ENCODE measurements around the gene NR6A1. TPM values are rescaled to one million over a fixed set of nuclear protein-coding genes. Genes with fewer than 3 reads are reported as not detected.

NR6A1 gene
- total RNA-seq, 1 donor from 2014 or later, result 2.3 TPM

DNA sequence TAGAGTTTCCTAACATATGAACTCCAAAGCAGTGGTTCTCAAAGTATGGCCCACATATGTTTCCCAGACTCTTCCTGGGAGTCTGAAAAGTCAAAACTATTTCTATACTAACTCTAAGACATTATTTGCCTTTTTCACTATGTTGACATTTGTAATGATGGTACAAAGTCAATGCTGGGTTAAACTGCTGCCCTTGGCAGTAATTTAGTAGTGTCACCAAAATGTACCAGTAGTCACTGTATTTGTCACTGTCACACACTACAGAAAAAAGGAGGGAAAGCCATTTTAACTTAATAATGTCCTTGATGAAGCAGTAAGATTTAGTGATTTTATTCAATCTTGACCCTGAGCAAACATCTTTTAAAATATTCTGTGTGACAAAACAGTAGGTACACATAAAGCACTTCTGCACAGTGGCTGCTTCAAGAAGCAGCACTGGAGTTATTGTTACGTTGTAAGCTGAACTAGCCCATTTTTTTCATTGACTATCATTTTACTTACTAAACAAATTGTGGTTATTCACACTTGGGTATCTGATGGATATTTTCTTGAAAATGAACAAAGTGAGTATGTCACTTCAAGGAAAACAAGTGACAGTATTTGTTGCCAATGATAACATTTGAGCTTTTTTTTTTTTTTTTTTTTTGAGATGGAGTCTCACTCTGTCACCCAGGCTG is 90.3 kb downstream of the NR6A1 start:
- H3K4me3 Mint-ChIP-seq, result no peak overlapping the region
- no peaks in the 10 kb centered on the region for H3K36me3 Mint-ChIP-seq (ENCODE audit: low read depth)
- intact Hi-C loops (cut with micrococcal nuclease), result no loop called here
- H3K9me3 Mint-ChIP-seq, result no peaks in the 10 kb centered on the region
- no peaks in the 10 kb centered on the region for H3K4me1 Mint-ChIP-seq
- no peak overlapping the region for H3K27ac Mint-ChIP-seq
- H3K27me3 Mint-ChIP-seq, result peaks cover 19% of the 10 kb centered on the region
- DNase-seq, result no peak

GRCh38 chr9:124680049-124680448 is 91.1 kb downstream of the NR6A1 start:
- H3K36me3 Mint-ChIP-seq (ENCODE audit: low read depth), result no peaks in the 10 kb centered on the region
- H3K9me3 Mint-ChIP-seq, result no peaks in the 10 kb centered on the region
- peaks cover 17% of the 10 kb centered on the region for H3K27me3 Mint-ChIP-seq
- DNase-seq, result no peak
- intact Hi-C loops (cut with micrococcal nuclease), result no loop called here
- H3K4me3 Mint-ChIP-seq, result no peak overlapping the region
- no peaks in the 10 kb centered on the region for H3K4me1 Mint-ChIP-seq
- no peak overlapping the region for H3K27ac Mint-ChIP-seq

DNA sequence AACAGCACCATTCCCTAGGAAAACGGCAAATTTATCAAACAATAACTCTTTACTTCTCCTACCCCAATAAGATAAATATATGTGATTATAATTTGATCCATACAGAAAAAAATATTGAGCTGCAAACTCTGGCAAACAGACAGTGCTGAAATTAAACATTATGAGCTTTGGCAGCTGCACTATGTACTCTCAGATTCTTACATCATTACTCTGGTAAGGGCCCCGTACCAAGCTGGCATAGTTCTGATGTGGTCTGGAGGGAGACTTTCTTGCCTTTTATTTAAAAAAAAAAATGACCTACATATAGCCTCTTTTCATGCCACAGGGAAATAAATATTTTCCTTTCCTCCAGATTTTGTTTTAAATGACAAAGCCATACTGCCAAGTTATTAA is 95.0 kb downstream of the NR6A1 start:
- peaks cover 17% of the 10 kb centered on the region for H3K27me3 Mint-ChIP-seq
- intact Hi-C loops (cut with micrococcal nuclease), result no loop called here
- no peak for DNase-seq
- H3K4me1 Mint-ChIP-seq, result peaks cover 12% of the 10 kb centered on the region
- no peak overlapping the region for H3K27ac Mint-ChIP-seq
- no peak overlapping the region for H3K4me3 Mint-ChIP-seq
- H3K9me3 Mint-ChIP-seq, result no peaks in the 10 kb centered on the region
- no peaks in the 10 kb centered on the region for H3K36me3 Mint-ChIP-seq (ENCODE audit: low read depth)

DNA sequence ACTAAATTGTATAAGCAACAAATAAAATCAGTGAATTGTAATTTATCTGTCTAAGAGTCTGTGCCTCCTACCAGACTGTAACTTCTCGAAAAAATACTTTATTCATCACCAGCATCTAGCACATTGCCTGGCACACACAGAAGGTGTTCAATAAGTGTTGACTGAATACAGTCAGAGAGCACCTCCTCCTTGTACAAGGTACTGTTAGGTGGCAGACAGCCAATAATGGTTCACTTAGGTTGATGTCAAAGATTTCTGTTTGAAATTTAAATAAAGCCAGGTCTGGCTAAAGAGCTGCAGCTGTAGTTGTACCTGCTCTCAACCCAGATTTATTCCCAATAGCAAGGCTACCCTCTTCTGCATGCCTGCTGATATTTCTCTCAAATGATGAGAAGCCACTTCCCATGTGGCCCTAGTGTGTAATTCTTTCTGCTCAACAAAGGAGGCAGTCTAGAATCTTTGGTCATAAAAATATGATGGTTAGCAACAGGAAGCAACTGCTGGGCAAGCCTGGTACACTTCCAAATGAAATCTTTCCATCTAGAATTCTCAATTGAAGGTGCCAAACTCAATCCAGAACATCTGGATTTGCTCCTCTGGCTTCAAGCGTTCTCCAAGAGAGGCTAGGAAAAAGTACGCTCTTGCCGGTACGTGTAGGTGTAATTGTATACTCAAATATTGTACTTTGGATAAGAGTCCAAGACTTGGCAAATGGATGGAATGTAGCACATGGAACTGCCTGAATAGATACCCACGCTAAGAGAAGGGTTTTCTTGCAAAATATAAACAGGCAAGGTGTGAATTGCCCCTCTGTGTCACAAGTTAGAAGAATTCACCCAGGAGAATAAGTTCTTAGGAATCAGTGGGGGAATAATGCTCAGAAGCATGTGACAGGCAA is 95.6 kb downstream of the NR6A1 start:
- DNase-seq, result no peak
- Mint-ChIP-seq H3K36me3 (ENCODE audit: low read depth) (no peaks in the 10 kb centered on the region), H3K27me3 (peaks cover 16% of the 10 kb centered on the region), H3K4me1 (peaks cover 12% of the 10 kb centered on the region), H3K9me3 (no peaks in the 10 kb centered on the region), H3K4me3 (no peak overlapping the region), H3K27ac (no peak overlapping the region)
- intact Hi-C loops (cut with micrococcal nuclease), result no loop called here

DNA sequence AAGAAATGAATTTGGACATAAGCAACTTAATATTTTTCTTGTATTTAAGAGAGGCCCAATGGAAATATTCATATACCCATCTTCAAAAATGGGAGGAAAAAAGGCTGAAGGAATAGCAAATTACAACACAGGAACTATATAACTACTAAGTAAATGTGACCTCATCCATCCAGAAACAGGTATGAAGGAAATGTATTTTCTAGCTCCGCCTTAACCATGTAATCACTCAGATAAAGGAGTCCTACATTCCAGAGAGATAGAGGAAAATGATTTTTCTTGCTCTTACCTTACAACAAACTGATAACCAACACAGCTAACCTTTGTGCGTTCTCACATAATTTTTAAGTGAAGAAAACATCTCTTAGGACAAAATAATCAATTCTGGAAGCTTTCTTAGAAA is 96.5 kb downstream of the NR6A1 start:
- H3K27me3 Mint-ChIP-seq, result peaks cover 16% of the 10 kb centered on the region
- intact Hi-C loops (cut with micrococcal nuclease), result no loop called here
- peaks cover 12% of the 10 kb centered on the region for H3K4me1 Mint-ChIP-seq
- H3K27ac Mint-ChIP-seq, result no peak overlapping the region
- no peaks in the 10 kb centered on the region for H3K9me3 Mint-ChIP-seq
- H3K4me3 Mint-ChIP-seq, result no peak overlapping the region
- H3K36me3 Mint-ChIP-seq (ENCODE audit: low read depth), result no peaks in the 10 kb centered on the region
- DNase-seq, result no peak

DNA sequence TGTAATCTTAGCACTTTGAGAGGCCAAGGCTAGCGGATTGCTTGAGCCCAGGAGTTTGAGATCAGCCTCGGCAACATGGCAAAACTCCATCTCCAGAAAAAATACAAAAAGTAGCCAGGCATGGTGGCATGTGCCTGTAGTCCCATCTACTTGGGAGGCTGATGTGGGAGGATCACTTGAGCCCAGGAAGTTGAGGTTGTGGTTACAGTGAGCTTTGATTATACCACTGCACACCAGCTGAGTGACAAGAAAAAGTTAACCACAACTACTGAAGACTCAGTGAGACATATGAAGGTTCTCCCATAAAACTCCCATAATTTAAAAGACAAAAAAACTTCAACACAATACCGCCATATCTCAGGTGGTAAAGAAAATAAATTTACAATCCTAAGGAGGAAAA is 98.0 kb downstream of the NR6A1 start:
- Mint-ChIP-seq H3K4me3 (no peak overlapping the region), H3K27me3 (peaks cover 16% of the 10 kb centered on the region), H3K36me3 (ENCODE audit: low read depth) (no peaks in the 10 kb centered on the region), H3K27ac (no peak overlapping the region), H3K4me1 (peaks cover 12% of the 10 kb centered on the region), H3K9me3 (no peaks in the 10 kb centered on the region)
- intact Hi-C loops (cut with micrococcal nuclease), result no loop called here
- DNase-seq, result peak; percentile 60

DNA sequence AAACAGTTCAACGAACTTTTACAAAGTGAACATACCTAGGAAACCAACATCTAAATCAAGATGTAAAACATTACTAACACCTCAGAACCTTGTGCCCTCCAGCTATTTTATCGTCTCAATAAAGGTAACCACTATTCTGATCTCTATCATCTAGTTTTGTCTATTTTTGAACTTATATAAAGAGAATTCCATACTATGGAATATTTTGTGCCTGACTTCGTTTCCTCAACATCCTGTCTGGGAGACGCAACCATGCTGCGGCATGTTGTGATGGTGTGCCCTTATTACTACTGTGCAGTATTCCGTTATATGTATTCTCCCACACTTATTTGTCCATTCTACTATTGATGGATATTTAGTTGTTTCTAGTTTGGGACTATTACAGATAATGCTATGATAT is 99.2 kb downstream of the NR6A1 start:
- H3K27ac Mint-ChIP-seq, result no peak overlapping the region
- intact Hi-C loops (cut with micrococcal nuclease), result no loop called here
- H3K27me3 Mint-ChIP-seq, result peaks cover 14% of the 10 kb centered on the region
- no peaks in the 10 kb centered on the region for H3K36me3 Mint-ChIP-seq (ENCODE audit: low read depth)
- peaks cover 12% of the 10 kb centered on the region for H3K4me1 Mint-ChIP-seq
- DNase-seq, result no peak
- no peaks in the 10 kb centered on the region for H3K9me3 Mint-ChIP-seq
- H3K4me3 Mint-ChIP-seq, result no peak overlapping the region

DNA sequence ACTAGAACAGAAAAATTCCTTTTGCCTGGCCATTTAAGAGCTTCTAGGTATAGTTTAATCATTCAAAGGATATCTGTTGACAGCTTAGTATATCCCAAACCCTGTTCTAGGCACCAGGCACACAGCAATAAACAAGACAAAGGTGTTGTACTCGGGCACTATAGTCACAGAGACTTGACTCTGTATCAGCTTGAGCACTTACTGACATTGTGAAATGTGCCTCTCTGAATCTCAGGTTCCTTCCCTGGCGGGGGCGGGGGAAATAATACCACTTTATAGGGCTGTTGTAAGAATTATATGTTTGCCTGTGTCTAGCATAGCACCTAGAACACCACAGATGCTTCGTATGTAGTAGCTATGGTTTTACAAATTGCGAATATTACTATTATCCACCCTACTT is 104.5 kb downstream of the NR6A1 start:
- no peaks in the 10 kb centered on the region for H3K9me3 Mint-ChIP-seq
- H3K4me3 Mint-ChIP-seq, result no peak overlapping the region
- H3K36me3 Mint-ChIP-seq (ENCODE audit: low read depth), result no peaks in the 10 kb centered on the region
- no peak overlapping the region for H3K27ac Mint-ChIP-seq
- H3K27me3 Mint-ChIP-seq, result peaks cover 6% of the 10 kb centered on the region
- no peaks in the 10 kb centered on the region for H3K4me1 Mint-ChIP-seq
- intact Hi-C loops (cut with micrococcal nuclease), result no loop called here
- no peak for DNase-seq

- Mint-ChIP-seq H3K4me3 (no peak overlapping the region), H3K27me3 (peaks cover 6% of the 10 kb centered on the region), H3K27ac (no peak overlapping the region), H3K9me3 (no peaks in the 10 kb centered on the region), H3K36me3 (ENCODE audit: low read depth) (no peaks in the 10 kb centered on the region), H3K4me1 (no peaks in the 10 kb centered on the region)
- intact Hi-C loops (cut with micrococcal nuclease), result no loop called here
- no peak for DNase-seq
Observed at GRCh38 chr9:124665391-124666058, 105.6 kb downstream of the NR6A1 start.

GRCh38 chr9:124664143-124664542 is 107.0 kb downstream of the NR6A1 start:
- no peaks in the 10 kb centered on the region for H3K36me3 Mint-ChIP-seq (ENCODE audit: low read depth)

DNA sequence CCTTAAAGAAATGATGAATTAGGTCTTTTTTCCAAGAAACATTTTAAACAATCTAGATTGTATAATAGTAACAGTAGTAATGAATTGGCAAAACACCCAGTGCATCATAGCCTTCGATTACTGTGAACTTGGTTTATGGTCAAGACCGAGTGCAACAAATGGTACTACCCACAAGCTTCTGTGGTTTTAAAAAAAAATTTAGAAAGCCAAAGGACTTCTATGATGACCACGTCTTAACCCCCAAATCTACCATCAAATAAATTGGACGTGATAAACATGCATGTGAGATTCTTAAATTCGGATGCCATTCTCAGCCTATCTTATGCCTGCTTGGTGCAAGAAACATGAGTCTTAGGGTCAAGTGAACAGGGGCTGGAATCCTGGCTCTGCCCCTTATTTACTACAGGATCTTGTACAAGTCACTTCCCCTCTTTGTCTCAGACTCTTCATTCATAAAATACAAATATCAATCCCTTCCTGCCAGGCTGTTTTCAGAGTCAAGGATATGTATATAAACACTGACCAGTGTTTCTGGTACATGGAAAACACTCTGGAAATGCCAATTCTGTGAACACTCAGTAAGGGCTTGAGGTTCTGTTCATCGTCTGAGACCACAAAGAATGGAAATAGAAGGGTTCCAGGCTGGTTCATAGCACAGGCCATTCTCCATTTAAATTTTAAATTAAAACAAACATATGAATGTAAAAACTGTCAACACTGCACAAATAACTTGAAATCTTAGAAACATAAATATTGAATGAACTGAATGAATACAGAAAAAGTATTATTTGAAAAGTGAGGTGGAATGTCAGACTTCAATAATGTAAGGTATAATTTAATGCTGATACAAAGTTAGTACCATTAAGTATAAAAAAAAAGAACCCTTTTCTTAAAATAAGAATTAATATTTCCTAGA is 107.8 kb downstream of the NR6A1 start:
- H3K36me3 Mint-ChIP-seq (ENCODE audit: low read depth), result no peaks in the 10 kb centered on the region
- no peak overlapping the region for H3K4me3 Mint-ChIP-seq
- no peak for DNase-seq
- no peaks in the 10 kb centered on the region for H3K9me3 Mint-ChIP-seq
- intact Hi-C loops (cut with micrococcal nuclease), result no loop called here
- no peak overlapping the region for H3K27ac Mint-ChIP-seq
- H3K27me3 Mint-ChIP-seq, result peaks cover 6% of the 10 kb centered on the region
- peaks cover 19% of the 10 kb centered on the region for H3K4me1 Mint-ChIP-seq

More at GRCh38 chr9:124664143-124664542, 107.0 kb downstream of the NR6A1 start:
- no peak overlapping the region for H3K4me3 Mint-ChIP-seq
- no peaks in the 10 kb centered on the region for H3K9me3 Mint-ChIP-seq
- no peak overlapping the region for H3K27ac Mint-ChIP-seq
- intact Hi-C loops (cut with micrococcal nuclease), result no loop called here
- H3K4me1 Mint-ChIP-seq, result peaks cover 12% of the 10 kb centered on the region
- DNase-seq, result no peak
- peaks cover 6% of the 10 kb centered on the region for H3K27me3 Mint-ChIP-seq

DNA sequence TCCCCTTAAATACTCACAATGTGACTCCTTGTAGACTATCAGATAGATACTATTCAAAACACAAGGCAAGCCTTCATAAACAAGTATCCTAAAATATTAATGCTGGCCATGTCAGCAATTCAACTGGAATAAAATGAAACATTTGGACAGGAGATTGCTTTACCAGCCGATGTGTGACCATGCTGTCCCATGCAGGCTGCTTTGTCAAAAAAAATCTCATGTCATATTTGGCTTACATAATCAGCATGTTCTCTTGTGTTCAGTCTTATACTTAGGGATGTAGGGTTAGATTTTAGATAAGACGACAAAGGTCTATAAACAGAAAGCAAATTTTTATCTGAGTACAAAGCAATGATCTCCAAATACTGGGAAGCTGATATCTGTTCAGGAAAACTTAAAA is 108.5 kb downstream of the NR6A1 start:
- DNase-seq, result no peak
- H3K36me3 Mint-ChIP-seq (ENCODE audit: low read depth), result no peaks in the 10 kb centered on the region
- H3K27me3 Mint-ChIP-seq, result peaks cover 6% of the 10 kb centered on the region
- intact Hi-C loops (cut with micrococcal nuclease), result no loop called here
- no peak overlapping the region for H3K4me3 Mint-ChIP-seq
- peaks cover 25% of the 10 kb centered on the region for H3K4me1 Mint-ChIP-seq
- no peaks in the 10 kb centered on the region for H3K9me3 Mint-ChIP-seq
- no peak overlapping the region for H3K27ac Mint-ChIP-seq

DNA sequence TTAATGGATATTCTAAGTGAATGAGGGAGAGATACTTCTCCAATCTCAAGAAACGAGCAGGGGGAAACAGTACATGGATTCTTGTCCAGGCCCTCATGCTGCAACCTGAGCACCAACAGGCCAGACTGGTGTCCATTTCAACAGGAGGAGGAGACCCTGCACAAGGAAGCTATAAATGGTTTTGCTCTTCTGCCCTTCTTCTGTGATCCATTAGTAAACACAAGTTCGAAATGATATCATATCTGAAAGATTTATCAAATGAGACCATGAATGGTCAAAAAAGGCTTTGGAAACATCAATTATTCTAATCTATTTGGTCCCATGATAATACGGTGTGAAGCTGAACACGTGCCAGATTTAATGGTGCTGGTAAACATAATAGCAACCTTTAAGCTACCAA is 109.8 kb downstream of the NR6A1 start:
- H3K36me3 Mint-ChIP-seq (ENCODE audit: low read depth), result no peaks in the 10 kb centered on the region
- no peak overlapping the region for H3K27ac Mint-ChIP-seq
- no peaks in the 10 kb centered on the region for H3K9me3 Mint-ChIP-seq
- H3K27me3 Mint-ChIP-seq, result peaks cover 8% of the 10 kb centered on the region
- peaks cover 25% of the 10 kb centered on the region for H3K4me1 Mint-ChIP-seq
- DNase-seq, result no peak
- intact Hi-C loops (cut with micrococcal nuclease), result no loop called here
- no peak overlapping the region for H3K4me3 Mint-ChIP-seq
